Peyer's patch (tissue), 4 donors: Measurements from ENCODE around the gene SRRM1.

Experiments
- POLR2A ChIP-seq, 2 donors: fragments of 450-650 bp; IDR thresholded peaks; one replicate each; pipeline ENCODE4 v1.5.1; 2017; ENCODE audit warnings: antibody characterized with exemption in 2 of 2, mild to moderate bottlenecking in 2 of 2, moderate library complexity in 2 of 2
- TF ChIP-seq, protein P1 (sequence below), 6 experiments: fragments of 450-650 bp in 4 of 6; fragments of 200-600 bp in 2 of 6; sonication (generic) in 1 of 6; IDR thresholded peaks; one replicate each; pipeline ENCODE4 v1.5.1; 2017 to 2019; ENCODE audit warnings: antibody characterized with exemption in 6 of 6, mild to moderate bottlenecking in 3 of 6, moderate library complexity in 1 of 6

- TF ChIP-seq POLR2A (IDR thresholded peaks at IDR 0.05): no peak
- TF ChIP-seq, protein P1, sequence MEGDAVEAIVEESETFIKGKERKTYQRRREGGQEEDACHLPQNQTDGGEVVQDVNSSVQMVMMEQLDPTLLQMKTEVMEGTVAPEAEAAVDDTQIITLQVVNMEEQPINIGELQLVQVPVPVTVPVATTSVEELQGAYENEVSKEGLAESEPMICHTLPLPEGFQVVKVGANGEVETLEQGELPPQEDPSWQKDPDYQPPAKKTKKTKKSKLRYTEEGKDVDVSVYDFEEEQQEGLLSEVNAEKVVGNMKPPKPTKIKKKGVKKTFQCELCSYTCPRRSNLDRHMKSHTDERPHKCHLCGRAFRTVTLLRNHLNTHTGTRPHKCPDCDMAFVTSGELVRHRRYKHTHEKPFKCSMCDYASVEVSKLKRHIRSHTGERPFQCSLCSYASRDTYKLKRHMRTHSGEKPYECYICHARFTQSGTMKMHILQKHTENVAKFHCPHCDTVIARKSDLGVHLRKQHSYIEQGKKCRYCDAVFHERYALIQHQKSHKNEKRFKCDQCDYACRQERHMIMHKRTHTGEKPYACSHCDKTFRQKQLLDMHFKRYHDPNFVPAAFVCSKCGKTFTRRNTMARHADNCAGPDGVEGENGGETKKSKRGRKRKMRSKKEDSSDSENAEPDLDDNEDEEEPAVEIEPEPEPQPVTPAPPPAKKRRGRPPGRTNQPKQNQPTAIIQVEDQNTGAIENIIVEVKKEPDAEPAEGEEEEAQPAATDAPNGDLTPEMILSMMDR (IDR thresholded peaks at IDR 0.05): no peak
Measured at GRCh38 chr1:24664507-24665033, 21.5 kb downstream of the SRRM1 start.
